Tibial nerve (tissue), 4 donors: ENCODE data around the gene STIM1. TPM values are rescaled to one million over a fixed set of nuclear protein-coding genes. Genes with fewer than 3 reads are reported as not detected.
"Not testable (repeated sequence)": the region's sequence is repeated elsewhere in the genome, so short reads cannot be mapped to it uniquely, and the experiment has no call there.

ENCODE experiments used
- DNase-seq, 2 donors: peaks; one replicate each; pipeline ENCODE4 v3.0.0-alpha.2; 2019; ENCODE audit warnings: low spot score in 2 of 2
- H3K27ac ChIP-seq, 4 donors: fragments of 200-600 bp; sonication (generic) in 3 of 4; one replicate each; pipeline ENCODE4 v1.5.1; 2017 to 2019; ENCODE audit warnings: mild to moderate bottlenecking in 1 of 4
- H3K27me3 ChIP-seq, 2 donors: fragments of 200-600 bp; sonication (generic) in 1 of 2; one replicate each; pipeline versions ENCODE4 v1.5.1 to v1.6.0; 2017 to 2019
- H3K36me3 ChIP-seq, 3 donors: fragments of 200-600 bp; sonication (generic); one replicate each; pipeline ENCODE4 v1.5.1; 2018 to 2019
- H3K4me1 ChIP-seq, 4 donors: fragments of 200-600 bp; sonication (generic) in 3 of 4; one replicate each; pipeline ENCODE4 v1.5.1; 2017 to 2019
- H3K4me3 ChIP-seq, 4 donors: fragments of 200-600 bp; sonication (generic) in 3 of 4; one replicate each; pipeline ENCODE4 v1.5.1; 2017 to 2019; ENCODE audit warnings: mild to moderate bottlenecking in 1 of 4, moderate library complexity in 1 of 4
- H3K9me3 ChIP-seq, 4 donors: fragments of 200-600 bp; sonication (generic) in 3 of 4; one replicate each; pipeline ENCODE4 v1.5.1; 2017 to 2019
- CTCF ChIP-seq, 5 experiments: fragments of 200-600 bp in 3 of 5; fragments of 450-650 bp in 2 of 5; sonication (generic) in 3 of 5; IDR thresholded peaks; one replicate each; pipeline ENCODE4 v1.5.1; 2016 to 2019; ENCODE audit warnings: antibody characterized with exemption in 5 of 5, mild to moderate bottlenecking in 3 of 5, moderate library complexity in 2 of 5
- EP300 ChIP-seq, 2 donors: sonication (generic); formaldehyde crosslinking; IDR thresholded peaks; one replicate each; pipeline ENCODE4 v1.6.1; 2017; ENCODE audit warnings: antibody characterized with exemption in 2 of 2, mild to moderate bottlenecking in 1 of 2
- POLR2A ChIP-seq, 2 donors: fragments of 450-650 bp; IDR thresholded peaks; one replicate each; pipeline ENCODE4 v1.6.1; 2017; ENCODE audit warnings: antibody characterized with exemption in 2 of 2, mild to moderate bottlenecking in 2 of 2, moderate library complexity in 2 of 2
- WGBS, 2 donors: methylation state at CpG; one replicate each; pipeline ENCODE4 v1.1.5; 2018; 5-methylcytosine and 5-hydroxymethylcytosine counted together
- total RNA-seq, 4 donors: library from RNA; depleted of rRNA; stranded (reverse); fragments of >200 nt; gene quantifications; one replicate each; pipeline ENCODE4 v1.1.0, GENCODE V29; 2016

The STIM1 gene
- total RNA-seq, 4 donors from 2014 or later = 51.3 to 70.1 (median 59.8) TPM

GRCh38 chr11:3891751-3892150 lies 36.3 kb downstream of the STIM1 start:
- Histone ChIP-seq H3K4me3 (no peak overlapping the region), H3K4me1 (peaks cover 0 to 36% (median 7%) of the 10 kb centered on the region in 4 donors), H3K27me3 (no peaks in the 10 kb centered on the region), H3K9me3 (no peaks in the 10 kb centered on the region), H3K27ac (no peak overlapping the region), H3K36me3 (no peaks in the 10 kb centered on the region)
- WGBS, 2 donors = 98 to 100% methylated on average over 1 of the region's 1 CpG
- DNase-seq = no peak
- TF ChIP-seq EP300 (IDR thresholded peaks at IDR 0.05) (no peak), CTCF (IDR thresholded peaks at IDR 0.05) (no peak), POLR2A (IDR thresholded peaks at IDR 0.05) (no peak)

- no peak for TF ChIP-seq EP300 (IDR thresholded peaks at IDR 0.05)
- TF ChIP-seq POLR2A (IDR thresholded peaks at IDR 0.05) = no peak
- no peak for TF ChIP-seq CTCF (IDR thresholded peaks at IDR 0.05)
- Histone ChIP-seq H3K27ac (no peak overlapping the region), H3K9me3 (no peaks in the 10 kb centered on the region), H3K4me1 (peaks cover 0 to 36% (median 7%) of the 10 kb centered on the region in 4 donors), H3K4me3 (no peak overlapping the region), H3K36me3 (no peaks in the 10 kb centered on the region), H3K27me3 (no peaks in the 10 kb centered on the region)
- DNase-seq = no peak
- 93 to 97% methylated on average over 2 of the region's 2 CpGs for WGBS, 2 donors
These were observed 36.7 kb downstream of the STIM1 start for GRCh38 chr11:3892156-3892555.

- Histone ChIP-seq H3K27ac (peak overlapping the region in 1 of 4 donors; percentile 51), H3K9me3 (no peaks in the 10 kb centered on the region), H3K4me3 (no peak overlapping the region), H3K4me1 (peaks cover 0 to 36% (median 4%) of the 10 kb centered on the region in 4 donors), H3K36me3 (no peaks in the 10 kb centered on the region), H3K27me3 (no peaks in the 10 kb centered on the region)
- no peak for TF ChIP-seq POLR2A (IDR thresholded peaks at IDR 0.05)
- no peak for TF ChIP-seq CTCF (IDR thresholded peaks at IDR 0.05)
- no peak for TF ChIP-seq EP300 (IDR thresholded peaks at IDR 0.05)
- no peak for DNase-seq
- WGBS, 2 donors = 89% methylated on average over 2 of the region's 2 CpGs
These were observed 37.8 kb downstream of the STIM1 start for GRCh38 chr11:3893311-3893710.

- Histone ChIP-seq H3K9me3 (no peaks in the 10 kb centered on the region), H3K36me3 (no peaks in the 10 kb centered on the region), H3K4me1 (peaks cover 0 to 36% (median 4%) of the 10 kb centered on the region in 4 donors), H3K27me3 (no peaks in the 10 kb centered on the region), H3K27ac (peak overlapping the region in 3 of 4 donors; percentile 9 to 75 (median 38)), H3K4me3 (no peak overlapping the region)
- 68 to 78% methylated on average over 5 of the region's 5 CpGs for WGBS, 2 donors
- TF ChIP-seq EP300 (IDR thresholded peaks at IDR 0.05) (no peak), CTCF (IDR thresholded peaks at IDR 0.05) (no peak), POLR2A (IDR thresholded peaks at IDR 0.05) (no peak)
- no peak for DNase-seq
These were observed 38.8 kb downstream of the STIM1 start for GRCh38 chr11:3894128-3894731.

- no peak overlapping the region for H3K27ac ChIP-seq
These were observed 41.2 kb downstream of the STIM1 start for GRCh38 chr11:3896644-3897043.

GRCh38 chr11:3900230-3900629 lies 44.8 kb downstream of the STIM1 start:
- 95 to 97% methylated on average over 19 of the region's 19 CpGs for WGBS, 2 donors
- H3K27ac ChIP-seq, H3K27me3 ChIP-seq, H3K36me3 ChIP-seq, H3K9me3 ChIP-seq, DNase-seq, H3K4me3 ChIP-seq: not testable (repeated sequence)
- peaks cover 0 to 27% (median 22%) of the 10 kb centered on the region in 4 donors for H3K4me1 ChIP-seq

More at GRCh38 chr11:3896644-3897043, 41.2 kb downstream of the STIM1 start:
- H3K4me1 ChIP-seq = peaks cover 0 to 24% (median 0%) of the 10 kb centered on the region in 4 donors
- H3K9me3 ChIP-seq = no peaks in the 10 kb centered on the region
- DNase-seq = no peak
- TF ChIP-seq CTCF (IDR thresholded peaks at IDR 0.05) (no peak), POLR2A (IDR thresholded peaks at IDR 0.05) (no peak), EP300 (IDR thresholded peaks at IDR 0.05) (no peak)
- no peaks in the 10 kb centered on the region for H3K36me3 ChIP-seq
- no peak overlapping the region for H3K4me3 ChIP-seq
- H3K27me3 ChIP-seq = no peaks in the 10 kb centered on the region
- 91 to 93% methylated on average over 2 of the region's 2 CpGs for WGBS, 2 donors
